AG04449 (cell line): ENCODE measurements around the gene PI16.

Source experiments
- CTCF ChIA-PET: fragments of 350-600 bp; formaldehyde crosslinking; extraction: SDS; loops from one replicate; lab custom pipeline; 2021; ENCODE audit warnings: antibody characterized with exemption; lab: Yijun Ruan, JAX
- POLR2A ChIA-PET: fragments of 400-600, 350-600 bp; formaldehyde crosslinking; extraction: SDS; loops from one replicate; lab custom pipeline; 2020; ENCODE audit warnings: antibody characterized with exemption, inconsistent platforms; lab: Yijun Ruan, JAX
- DNase-seq: peaks from one replicate; pipeline ENCODE4 v3.0.0-alpha.2; 2010; ENCODE audit warnings: low read depth, low spot score
- H3K4me3 ChIP-seq: 2 replicates; pipeline ENCODE4 v1.5.1; 2011; ENCODE audit warnings: low read depth, mild to moderate bottlenecking, control low read depth, low read length
- TF ChIP-seq, protein P1 (sequence below): IDR thresholded peaks from one replicate; pipeline ENCODE4 v1.5.1; 2011; ENCODE audit warnings: mild to moderate bottlenecking, moderate library complexity, low read length, control low read depth, inconsistent platforms; ENCODE audit not compliant: insufficient read depth; ENCODE audit errors: missing control alignments

PI16 gene

DNA sequence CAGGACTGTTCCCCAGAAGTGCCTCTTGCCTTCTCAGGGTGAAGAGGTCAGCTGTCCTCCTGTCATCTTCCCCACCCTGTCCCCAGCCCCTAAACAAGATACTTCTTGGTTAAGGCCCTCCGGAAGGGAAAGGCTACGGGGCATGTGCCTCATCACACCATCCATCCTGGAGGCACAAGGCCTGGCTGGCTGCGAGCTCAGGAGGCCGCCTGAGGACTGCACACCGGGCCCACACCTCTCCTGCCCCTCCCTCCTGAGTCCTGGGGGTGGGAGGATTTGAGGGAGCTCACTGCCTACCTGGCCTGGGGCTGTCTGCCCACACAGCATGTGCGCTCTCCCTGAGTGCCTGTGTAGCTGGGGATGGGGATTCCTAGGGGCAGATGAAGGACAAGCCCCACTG is 9.8 kb downstream of the PI16 start:
- TF ChIP-seq, protein P1, sequence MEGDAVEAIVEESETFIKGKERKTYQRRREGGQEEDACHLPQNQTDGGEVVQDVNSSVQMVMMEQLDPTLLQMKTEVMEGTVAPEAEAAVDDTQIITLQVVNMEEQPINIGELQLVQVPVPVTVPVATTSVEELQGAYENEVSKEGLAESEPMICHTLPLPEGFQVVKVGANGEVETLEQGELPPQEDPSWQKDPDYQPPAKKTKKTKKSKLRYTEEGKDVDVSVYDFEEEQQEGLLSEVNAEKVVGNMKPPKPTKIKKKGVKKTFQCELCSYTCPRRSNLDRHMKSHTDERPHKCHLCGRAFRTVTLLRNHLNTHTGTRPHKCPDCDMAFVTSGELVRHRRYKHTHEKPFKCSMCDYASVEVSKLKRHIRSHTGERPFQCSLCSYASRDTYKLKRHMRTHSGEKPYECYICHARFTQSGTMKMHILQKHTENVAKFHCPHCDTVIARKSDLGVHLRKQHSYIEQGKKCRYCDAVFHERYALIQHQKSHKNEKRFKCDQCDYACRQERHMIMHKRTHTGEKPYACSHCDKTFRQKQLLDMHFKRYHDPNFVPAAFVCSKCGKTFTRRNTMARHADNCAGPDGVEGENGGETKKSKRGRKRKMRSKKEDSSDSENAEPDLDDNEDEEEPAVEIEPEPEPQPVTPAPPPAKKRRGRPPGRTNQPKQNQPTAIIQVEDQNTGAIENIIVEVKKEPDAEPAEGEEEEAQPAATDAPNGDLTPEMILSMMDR, result no peak
- ChIA-PET CTCF (interaction anchor here (2.0 kb wide), 2 partner anchors 15 to 197 kb away, joined by 5 to 8 read pairs; no protein-coding TSS in a partner anchor), POLR2A (no interaction called here)
- DNase-seq, result no peak
- H3K4me3 ChIP-seq, result no peak overlapping the region

DNA sequence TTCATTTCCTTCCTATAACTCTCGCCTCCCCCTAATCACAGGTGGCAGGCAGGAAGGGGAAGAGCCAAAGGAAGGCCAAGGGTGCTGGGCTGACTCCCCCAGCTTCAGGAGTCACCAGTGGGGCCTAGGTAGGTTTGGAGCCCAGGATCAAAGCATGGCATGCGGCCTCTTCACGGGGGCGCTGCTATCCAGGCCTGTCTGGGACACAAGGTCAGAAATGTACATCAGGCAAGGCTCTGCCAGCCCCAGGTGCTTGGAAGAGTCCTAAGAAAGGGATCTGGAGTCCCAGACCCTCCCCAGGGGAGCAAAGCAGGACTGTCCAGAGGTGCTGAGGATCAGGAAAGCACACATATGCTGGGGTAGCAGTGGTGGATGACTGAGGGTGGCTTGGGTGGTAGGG is 10.4 kb downstream of the PI16 start:
- DNase-seq, result no peak
- CTCF ChIA-PET, result interaction anchor here (1.9 kb wide), 1 partner anchor 79 kb away, joined by 9 read pairs; the partner anchor contains the start of gene C6orf89
- no peak overlapping the region for H3K4me3 ChIP-seq
- POLR2A ChIA-PET, result no interaction called here
- TF ChIP-seq, protein P1, result no peak

DNA sequence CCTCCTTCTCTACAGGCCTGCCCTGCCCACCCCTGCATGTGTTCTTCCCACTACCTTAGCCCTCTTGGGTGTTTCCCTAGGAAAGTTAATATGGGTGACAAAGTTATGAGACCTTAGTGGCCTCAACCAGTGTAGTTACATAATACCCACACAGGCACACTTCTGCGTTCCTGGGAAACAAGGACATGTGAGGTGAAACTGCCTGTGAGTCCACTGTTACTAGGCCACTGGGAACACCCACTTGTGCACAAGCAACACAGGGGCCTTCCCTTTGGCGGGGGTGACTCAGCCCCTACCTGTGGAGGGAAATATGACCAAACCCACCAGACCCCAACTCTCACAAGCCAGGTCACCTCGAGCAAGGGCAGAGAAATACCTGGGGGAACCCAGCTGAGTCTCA is 12.8 kb downstream of the PI16 start:
- DNase-seq, result no peak
- POLR2A ChIA-PET, result no interaction called here

DNA sequence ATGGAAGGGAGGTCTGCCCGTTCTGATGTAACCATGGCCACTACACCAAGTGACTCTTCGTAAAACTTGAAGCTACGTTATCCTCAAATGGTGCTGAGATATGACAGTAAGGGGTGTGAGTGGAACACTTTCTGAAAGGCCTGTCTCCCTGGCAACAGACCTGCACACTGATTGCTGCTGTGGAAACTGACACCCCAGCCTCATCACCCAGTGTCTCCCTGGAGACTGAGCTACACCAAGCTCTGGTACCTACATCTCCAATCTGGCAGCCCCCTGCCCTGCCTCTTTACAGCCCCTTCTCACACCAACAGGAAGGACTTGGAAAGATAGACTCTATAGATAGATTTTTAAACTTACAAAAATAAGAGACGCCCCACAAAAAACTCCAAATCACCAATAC is 13.2 kb downstream of the PI16 start:
- TF ChIP-seq, protein P1, result no peak
- ChIA-PET CTCF (interaction anchor here (1.0 to 1.2 kb wide), 2 partner anchors 10 to 50 kb away, joined by 3 to 6 read pairs; no protein-coding TSS in a partner anchor), POLR2A (no interaction called here)
- no peak overlapping the region for H3K4me3 ChIP-seq
- no peak for DNase-seq

More for the DNA sequence above, 12.8 kb downstream of the PI16 start:
- CTCF ChIA-PET, result interaction anchor here (1.0 to 1.8 kb wide), 3 partner anchors 10 to 51 kb away, joined by 3 to 9 read pairs (median 6); no protein-coding TSS in a partner anchor
- no peak overlapping the region for H3K4me3 ChIP-seq
- TF ChIP-seq, protein P1, result no peak

DNA sequence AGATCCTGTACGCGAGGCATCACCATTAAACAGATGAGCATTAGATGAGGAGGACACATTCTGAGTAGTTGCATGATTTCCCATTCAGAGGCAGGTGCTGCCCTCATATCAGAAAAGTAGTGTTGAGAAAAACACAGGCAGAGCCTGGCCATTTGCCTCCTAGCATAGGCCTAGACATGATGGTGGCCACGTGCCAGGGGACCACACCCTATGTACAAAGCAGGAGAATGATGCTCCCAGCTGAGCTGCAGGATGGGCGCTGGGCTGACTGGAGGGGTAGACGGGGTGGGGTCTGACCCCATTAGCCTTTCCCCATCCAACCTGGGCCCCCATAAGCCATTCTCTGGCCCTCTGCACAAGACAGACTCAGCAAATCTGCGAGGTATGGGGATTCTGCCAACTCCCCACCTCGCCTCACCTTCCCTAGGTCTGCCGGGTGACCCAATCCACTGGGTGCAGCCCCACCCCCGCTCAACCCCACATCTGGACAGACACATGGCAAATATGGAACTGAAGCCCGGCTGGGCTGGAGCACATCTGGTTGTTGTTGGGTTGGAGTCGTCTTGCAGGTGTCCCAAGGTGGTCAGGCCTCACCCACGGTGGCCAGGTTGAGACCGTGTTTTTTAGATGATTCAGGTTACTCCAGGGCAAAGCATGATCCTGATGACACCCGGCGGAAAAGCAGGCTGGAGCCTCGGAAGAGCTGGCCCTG is 13.9 kb downstream of the PI16 start:
- TF ChIP-seq, protein P1, result no peak
- POLR2A ChIA-PET, result no interaction called here

DNA sequence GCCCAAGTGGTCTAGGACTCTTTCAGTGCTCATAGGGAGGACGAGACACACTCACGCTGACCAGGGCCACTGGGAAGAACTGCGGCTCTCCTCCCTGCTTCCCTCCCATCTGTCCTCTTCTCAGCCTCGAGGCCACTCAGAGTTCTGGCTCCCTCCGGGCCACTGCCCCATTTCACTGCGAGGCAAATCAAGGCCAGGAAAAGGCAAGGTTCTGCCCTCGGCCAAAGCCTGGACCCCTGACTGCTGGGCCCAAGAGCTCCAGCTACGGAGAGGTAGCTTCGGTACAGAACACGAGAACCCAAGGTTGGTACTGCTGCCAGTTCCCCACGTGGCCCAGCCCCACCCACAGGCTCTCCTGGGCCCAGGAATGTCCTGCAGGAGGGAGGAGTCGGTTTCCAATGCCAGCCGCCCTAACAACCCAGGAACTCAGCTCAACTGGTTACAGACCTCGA is 14.7 kb downstream of the PI16 start:
- DNase-seq, result no peak
- ChIA-PET CTCF (no interaction called here), POLR2A (no interaction called here)
- no peak overlapping the region for H3K4me3 ChIP-seq
- TF ChIP-seq, protein P1, result no peak

More for the DNA sequence above, 13.9 kb downstream of the PI16 start:
- no peak overlapping the region for H3K4me3 ChIP-seq
- no peak for DNase-seq
- CTCF ChIA-PET, result interaction anchor here (1.0 to 1.2 kb wide), 2 partner anchors 9 to 50 kb away, joined by 3 to 6 read pairs; no protein-coding TSS in a partner anchor
